Measurements from ENCODE around the gene MPHOSPH9. TPM values are rescaled to one million over a fixed set of nuclear protein-coding genes. Genes with fewer than 3 reads are reported as not detected.

MPHOSPH9 gene, protein sequence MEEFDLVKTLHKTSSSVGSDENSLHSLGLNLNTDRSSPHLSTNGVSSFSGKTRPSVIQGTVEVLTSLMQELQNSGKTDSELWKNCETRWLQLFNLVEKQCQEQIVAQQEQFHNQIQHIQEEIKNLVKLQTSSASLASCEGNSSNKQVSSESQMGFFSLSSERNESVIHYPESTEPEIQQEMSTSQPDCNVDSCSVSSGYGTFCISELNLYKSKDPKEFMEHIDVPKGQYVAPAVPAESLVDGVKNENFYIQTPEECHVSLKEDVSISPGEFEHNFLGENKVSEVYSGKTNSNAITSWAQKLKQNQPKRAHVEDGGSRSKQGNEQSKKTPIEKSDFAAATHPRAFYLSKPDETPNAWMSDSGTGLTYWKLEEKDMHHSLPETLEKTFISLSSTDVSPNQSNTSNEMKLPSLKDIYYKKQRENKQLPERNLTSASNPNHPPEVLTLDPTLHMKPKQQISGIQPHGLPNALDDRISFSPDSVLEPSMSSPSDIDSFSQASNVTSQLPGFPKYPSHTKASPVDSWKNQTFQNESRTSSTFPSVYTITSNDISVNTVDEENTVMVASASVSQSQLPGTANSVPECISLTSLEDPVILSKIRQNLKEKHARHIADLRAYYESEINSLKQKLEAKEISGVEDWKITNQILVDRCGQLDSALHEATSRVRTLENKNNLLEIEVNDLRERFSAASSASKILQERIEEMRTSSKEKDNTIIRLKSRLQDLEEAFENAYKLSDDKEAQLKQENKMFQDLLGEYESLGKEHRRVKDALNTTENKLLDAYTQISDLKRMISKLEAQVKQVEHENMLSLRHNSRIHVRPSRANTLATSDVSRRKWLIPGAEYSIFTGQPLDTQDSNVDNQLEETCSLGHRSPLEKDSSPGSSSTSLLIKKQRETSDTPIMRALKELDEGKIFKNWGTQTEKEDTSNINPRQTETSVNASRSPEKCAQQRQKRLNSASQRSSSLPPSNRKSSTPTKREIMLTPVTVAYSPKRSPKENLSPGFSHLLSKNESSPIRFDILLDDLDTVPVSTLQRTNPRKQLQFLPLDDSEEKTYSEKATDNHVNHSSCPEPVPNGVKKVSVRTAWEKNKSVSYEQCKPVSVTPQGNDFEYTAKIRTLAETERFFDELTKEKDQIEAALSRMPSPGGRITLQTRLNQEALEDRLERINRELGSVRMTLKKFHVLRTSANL
- 34.2 and 49.8 TPM in 2 replicates for total RNA-seq

DNA sequence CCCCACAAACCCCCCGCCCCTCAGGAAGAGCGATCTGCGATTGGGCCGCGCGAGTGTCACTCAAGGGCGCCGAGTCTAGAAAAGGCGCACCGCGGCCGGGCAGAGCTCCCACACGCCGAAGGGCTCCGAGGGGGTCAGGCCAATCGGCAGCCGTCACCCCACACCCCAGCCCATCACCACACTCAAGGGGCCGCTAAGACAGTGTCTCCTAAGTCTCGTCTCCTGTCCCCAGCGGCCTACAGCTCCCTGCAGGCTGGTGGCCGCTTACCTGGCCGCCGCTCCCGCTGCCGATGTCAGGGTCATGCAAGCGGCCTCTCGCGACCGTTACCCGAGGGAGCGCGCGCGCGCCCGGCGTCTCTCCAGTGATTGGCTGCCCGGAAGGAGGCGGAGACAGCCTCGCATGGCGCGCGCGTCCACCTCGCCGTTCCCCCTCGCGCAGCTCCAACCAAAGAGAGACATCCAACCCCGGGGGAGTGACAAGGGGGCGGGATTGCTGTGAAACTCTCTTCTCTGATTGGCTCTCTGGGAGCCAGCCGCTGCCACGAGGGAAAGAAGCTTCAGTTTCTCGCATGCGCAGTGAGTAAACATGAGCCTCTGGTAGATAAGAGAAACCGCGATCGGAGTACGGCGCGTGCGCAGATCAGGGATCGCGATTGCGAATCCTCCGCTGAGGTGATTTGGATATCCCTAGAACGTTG, at the start of gene MPHOSPH9, which contains the start of gene MTRFR:
MPHOSPH9 (minus strand) TSS at position 335 of the 698 bp plus-strand sequence. CDS start 2,777 bp downstream, outside the sequence.
MTRFR (plus strand) TSS at position 630 of the 698 bp plus-strand sequence. CDS start 20,239 bp downstream, outside the sequence.

GRCh38 chr12:123150744-123151456, 82.0 kb downstream of the MPHOSPH9 start, which contains the start of gene PITPNM2:
Gene PITPNM2, minus strand, starts transcription at chr12:123151090. Its CDS starts 116,500 bp downstream, at chr12:123034590.

Other genes starting within 250 kb of the MPHOSPH9 start
- 13.0 and 13.7 TPM in 2 replicates for gene PITPNM2, start 82.1 kb downstream of the MPHOSPH9 start, total RNA-seq
- 8.7 and 17.7 TPM in 2 replicates for gene MTRFR, start 295 bp upstream of the MPHOSPH9 start, total RNA-seq
- gene CDK2AP1, start 38.7 kb upstream of the MPHOSPH9 start, total RNA-seq: 271 and 296 TPM in 2 replicates
- 17.2 and 17.4 TPM in 2 replicates for gene SBNO1, start 131.7 kb upstream of the MPHOSPH9 start, total RNA-seq
- gene KMT5A, start 151.0 kb upstream of the MPHOSPH9 start, total RNA-seq: 52.0 and 57.6 TPM in 2 replicates
- 4.4 and 4.7 TPM in 2 replicates for gene RILPL2, start 203.5 kb upstream of the MPHOSPH9 start, total RNA-seq
- gene SNRNP35, start 225.0 kb upstream of the MPHOSPH9 start, total RNA-seq: 14.8 and 18.7 TPM in 2 replicates